HepG2 (cell line): ENCODE measurements around the gene MTX1. TPM values are rescaled to one million over a fixed set of nuclear protein-coding genes. Genes with fewer than 3 reads are reported as not detected.

ENCODE experiments used
- CENPT ChIP-seq: sonication (generic); formaldehyde crosslinking; IDR thresholded peaks from 2 replicates; pipeline ENCODE4 v1.8.0; 2022; ENCODE audit warnings: low read depth, mild to moderate bottlenecking, moderate library complexity, missing genetic modification reagents
- HDAC6 ChIP-seq: fragments of 200-600 bp; sonication (generic); IDR thresholded peaks from 2 replicates; pipeline ENCODE4 v1.7.0; 2017; ENCODE audit warnings: mild to moderate bottlenecking, antibody characterized with exemption, low read length, low read depth
- KMT2A ChIP-seq: sonication (generic); formaldehyde crosslinking; IDR thresholded peaks from 2 replicates; pipeline ENCODE4 v1.4.0; 2020; ENCODE audit warnings: missing genetic modification reagents
- MXD4 ChIP-seq: IDR thresholded peaks from 2 replicates; pipeline ENCODE4 v1.6.1; 2016; ENCODE audit warnings: mild to moderate bottlenecking, missing biosample characterization, missing genetic modification reagents
- NR1H2 ChIP-seq: sonication (generic); formaldehyde crosslinking; IDR thresholded peaks from 2 replicates; pipeline ENCODE4 v1.8.1; 2022; ENCODE audit warnings: low read depth, missing genetic modification reagents, borderline replicate concordance
- POLR2AphosphoS2 ChIP-seq: IDR thresholded peaks from 2 replicates; pipeline ENCODE4 v1.6.1; 2011; ENCODE audit warnings: low read depth, low read length, improper control_type of control experiment
- POLR2G ChIP-seq: fragments of 200-400 bp; formaldehyde crosslinking; IDR thresholded peaks from 2 replicates; pipeline ENCODE4 v1.6.1; 2018; ENCODE audit warnings: mild to moderate bottlenecking, low read depth, low read length, moderate library complexity
- ZFP37 ChIP-seq: sonication (generic); formaldehyde crosslinking; IDR thresholded peaks from 2 replicates; pipeline ENCODE4 v1.4.0; 2020; ENCODE audit warnings: missing genetic modification reagents, borderline replicate concordance
- ZNF160 ChIP-seq: sonication (generic); formaldehyde crosslinking; IDR thresholded peaks from 2 replicates; pipeline ENCODE4 v1.8.0; 2022; ENCODE audit warnings: mild to moderate bottlenecking, inconsistent platforms, missing genetic modification reagents
- ZNF296 ChIP-seq: sonication (generic); formaldehyde crosslinking; conservative IDR thresholded peaks from 2 replicates; pipeline ENCODE4 v1.5.0; 2020; ENCODE audit warnings: mild to moderate bottlenecking, missing genetic modification reagents
- ZNF552 ChIP-seq: sonication (generic); formaldehyde crosslinking; IDR thresholded peaks from 2 replicates; pipeline ENCODE4 v1.9.0; 2022; ENCODE audit warnings: missing genetic modification reagents, mild to moderate bottlenecking, borderline replicate concordance
- ZNF564 ChIP-seq: sonication (generic); formaldehyde crosslinking; IDR thresholded peaks from 2 replicates; pipeline ENCODE4 v1.8.1; 2023; ENCODE audit warnings: mild to moderate bottlenecking, missing genetic modification reagents
- ZNF766 ChIP-seq: sonication (generic); formaldehyde crosslinking; IDR thresholded peaks from 2 replicates; pipeline ENCODE4 v1.5.0; 2020; ENCODE audit warnings: missing genetic modification reagents, borderline replicate concordance
- ZNF776 ChIP-seq: sonication (generic); formaldehyde crosslinking; IDR thresholded peaks from 2 replicates; pipeline ENCODE4 v1.4.0; 2020; ENCODE audit warnings: mild to moderate bottlenecking, missing genetic modification reagents
- ZNF790 ChIP-seq: sonication (generic); formaldehyde crosslinking; IDR thresholded peaks from 2 replicates; pipeline ENCODE4 v1.8.0; 2022; ENCODE audit warnings: missing genetic modification reagents, mild to moderate bottlenecking, borderline replicate concordance
- polyA plus RNA-seq, 8 experiments: library from polyadenylated mRNA; depleted of rRNA in 3 of 8; stranded (reverse) in 7 of 8; unstranded in 1 of 8; fragments of >200 nt; fragmentation: Illumina TruSeq in 4 of 8; extraction: Trizol in 4 of 8; gene quantifications; 2 replicates each; pipeline versions ENCODE4 v1.2.1 to v1.2.3, GENCODE V29; 2011 to 2016; ENCODE audit warnings: low read depth in 4 of 8, missing spikeins in 1 of 8, mixed read lengths in 1 of 8; ENCODE audit not compliant: insufficient read depth in 1 of 8
- total RNA-seq, 5 experiments: library from RNA; depleted of rRNA; stranded (reverse); fragments of >200 nt; fragmentation: Illumina TruSeq; extraction: Trizol; gene quantifications; 2 replicates each; pipeline ENCODE4 v1.2.3, GENCODE V29; 2016; ENCODE audit warnings: low read depth in 1 of 5
- TF ChIP-seq, protein P1 (sequence below): sonication (generic); formaldehyde crosslinking; IDR thresholded peaks from 2 replicates; pipeline ENCODE4 v1.8.1; 2022; ENCODE audit warnings: low read depth, mild to moderate bottlenecking, missing genetic modification reagents
- TF ChIP-seq, protein P2 (sequence below): sonication (generic); formaldehyde crosslinking; IDR thresholded peaks from 2 replicates; pipeline ENCODE4 v1.4.0; 2020; ENCODE audit warnings: missing genetic modification reagents, borderline replicate concordance
- TF ChIP-seq, protein P3 (sequence below): sonication (generic); formaldehyde crosslinking; IDR thresholded peaks from 2 replicates; pipeline ENCODE4 v1.5.0; 2020; ENCODE audit warnings: missing genetic modification reagents
- TF ChIP-seq, protein P4 (sequence below): sonication (generic); formaldehyde crosslinking; IDR thresholded peaks from 2 replicates; pipeline ENCODE4 v1.5.1; 2020; ENCODE audit warnings: missing genetic modification reagents, mild to moderate bottlenecking, borderline replicate concordance
- TF ChIP-seq, protein P5 (sequence below): IDR thresholded peaks from 2 replicates; pipeline ENCODE4 v1.6.1; 2016

MTX1 gene
- total and polyA plus RNA-seq, 2 of the 13 experiments (the other 11 are each of a cell fraction or from before 2014, with no cell fraction given), result 64.5 to 72.6 TPM

DNA sequence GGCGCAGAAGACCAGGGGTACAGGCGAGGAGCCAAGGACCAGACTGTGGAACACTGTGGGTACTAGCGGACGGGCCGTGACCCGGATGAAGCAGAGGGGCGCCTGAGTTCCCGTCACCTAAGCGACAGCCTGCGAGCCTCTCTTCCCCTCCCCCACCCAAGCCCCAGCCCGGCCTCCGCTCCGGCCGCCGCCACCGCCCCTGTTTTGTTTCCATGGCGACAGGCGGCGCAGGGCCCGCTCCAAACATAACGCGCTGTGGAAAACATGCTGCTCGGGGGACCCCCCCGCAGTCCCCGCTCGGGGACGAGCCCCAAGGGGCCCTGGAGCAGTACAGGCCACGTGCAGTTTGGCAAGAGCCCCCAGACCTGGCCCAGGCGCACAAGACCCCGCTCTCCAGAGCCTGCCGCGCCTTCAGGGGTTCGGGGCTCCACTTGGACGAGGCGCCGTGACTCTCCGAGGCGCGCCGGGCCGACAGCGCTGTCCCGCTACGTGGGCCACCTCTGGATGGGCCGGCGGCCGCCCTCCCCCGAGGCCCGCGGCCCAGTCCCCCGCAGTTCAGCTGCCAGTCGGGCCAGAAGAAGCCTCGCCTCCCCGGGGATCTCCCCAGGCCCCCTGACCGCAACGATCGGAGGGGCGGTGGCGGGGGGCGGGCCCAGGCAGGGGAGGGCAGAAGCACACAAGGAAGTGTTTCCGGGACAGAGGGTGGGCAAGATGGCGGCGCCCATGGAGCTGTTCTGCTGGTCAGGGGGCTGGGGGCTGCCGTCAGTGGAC lies at the start of gene MTX1 (continued):
- TF ChIP-seq MXD4 (CRISPR knock-in tag) (peak; percentile 49), NR1H2 (CRISPR knock-in tag) (0 out of 2 replicates have a peak, but pooled peaks have one; percentile 12), ZNF766 (CRISPR knock-in tag) (no peak), POLR2AphosphoS2 (no peak), ZNF552 (CRISPR knock-in tag) (no peak), ZNF160 (no peak), ZNF790 (CRISPR knock-in tag) (peak; percentile 74; the same call in 1 of the 2 replicates), CENPT (CRISPR knock-in tag) (no peak), HDAC6 (no peak), ZNF776 (CRISPR knock-in tag) (peak; percentile 46; the same call in 1 of the 2 replicates), ZFP37 (no peak), ZNF564 (CRISPR knock-in tag) (no peak), ZNF296 (no peak), POLR2G (peak; percentile 72), KMT2A (CRISPR knock-in tag) (peak; percentile 63; the same call in 1 of the 2 replicates)
- TF ChIP-seq, protein P1, sequence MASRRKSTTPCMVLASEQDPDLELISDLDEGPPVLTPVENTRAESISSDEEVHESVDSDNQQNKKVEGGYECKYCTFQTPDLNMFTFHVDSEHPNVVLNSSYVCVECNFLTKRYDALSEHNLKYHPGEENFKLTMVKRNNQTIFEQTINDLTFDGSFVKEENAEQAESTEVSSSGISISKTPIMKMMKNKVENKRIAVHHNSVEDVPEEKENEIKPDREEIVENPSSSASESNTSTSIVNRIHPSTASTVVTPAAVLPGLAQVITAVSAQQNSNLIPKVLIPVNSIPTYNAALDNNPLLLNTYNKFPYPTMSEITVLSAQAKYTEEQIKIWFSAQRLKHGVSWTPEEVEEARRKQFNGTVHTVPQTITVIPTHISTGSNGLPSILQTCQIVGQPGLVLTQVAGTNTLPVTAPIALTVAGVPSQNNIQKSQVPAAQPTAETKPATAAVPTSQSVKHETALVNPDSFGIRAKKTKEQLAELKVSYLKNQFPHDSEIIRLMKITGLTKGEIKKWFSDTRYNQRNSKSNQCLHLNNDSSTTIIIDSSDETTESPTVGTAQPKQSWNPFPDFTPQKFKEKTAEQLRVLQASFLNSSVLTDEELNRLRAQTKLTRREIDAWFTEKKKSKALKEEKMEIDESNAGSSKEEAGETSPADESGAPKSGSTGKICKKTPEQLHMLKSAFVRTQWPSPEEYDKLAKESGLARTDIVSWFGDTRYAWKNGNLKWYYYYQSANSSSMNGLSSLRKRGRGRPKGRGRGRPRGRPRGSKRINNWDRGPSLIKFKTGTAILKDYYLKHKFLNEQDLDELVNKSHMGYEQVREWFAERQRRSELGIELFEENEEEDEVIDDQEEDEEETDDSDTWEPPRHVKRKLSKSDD (CRISPR knock-in tag), result no peak
- TF ChIP-seq, protein P2, sequence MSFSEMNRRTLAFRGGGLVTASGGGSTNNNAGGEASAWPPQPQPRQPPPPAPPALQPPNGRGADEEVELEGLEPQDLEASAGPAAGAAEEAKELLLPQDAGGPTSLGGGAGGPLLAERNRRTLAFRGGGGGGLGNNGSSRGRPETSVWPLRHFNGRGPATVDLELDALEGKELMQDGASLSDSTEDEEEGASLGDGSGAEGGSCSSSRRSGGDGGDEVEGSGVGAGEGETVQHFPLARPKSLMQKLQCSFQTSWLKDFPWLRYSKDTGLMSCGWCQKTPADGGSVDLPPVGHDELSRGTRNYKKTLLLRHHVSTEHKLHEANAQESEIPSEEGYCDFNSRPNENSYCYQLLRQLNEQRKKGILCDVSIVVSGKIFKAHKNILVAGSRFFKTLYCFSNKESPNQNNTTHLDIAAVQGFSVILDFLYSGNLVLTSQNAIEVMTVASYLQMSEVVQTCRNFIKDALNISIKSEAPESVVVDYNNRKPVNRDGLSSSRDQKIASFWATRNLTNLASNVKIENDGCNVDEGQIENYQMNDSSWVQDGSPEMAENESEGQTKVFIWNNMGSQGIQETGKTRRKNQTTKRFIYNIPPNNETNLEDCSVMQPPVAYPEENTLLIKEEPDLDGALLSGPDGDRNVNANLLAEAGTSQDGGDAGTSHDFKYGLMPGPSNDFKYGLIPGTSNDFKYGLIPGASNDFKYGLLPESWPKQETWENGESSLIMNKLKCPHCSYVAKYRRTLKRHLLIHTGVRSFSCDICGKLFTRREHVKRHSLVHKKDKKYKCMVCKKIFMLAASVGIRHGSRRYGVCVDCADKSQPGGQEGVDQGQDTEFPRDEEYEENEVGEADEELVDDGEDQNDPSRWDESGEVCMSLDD (CRISPR knock-in tag), result 0 out of 2 replicates have a peak, but pooled peaks have one; percentile 50
- TF ChIP-seq, protein P3, sequence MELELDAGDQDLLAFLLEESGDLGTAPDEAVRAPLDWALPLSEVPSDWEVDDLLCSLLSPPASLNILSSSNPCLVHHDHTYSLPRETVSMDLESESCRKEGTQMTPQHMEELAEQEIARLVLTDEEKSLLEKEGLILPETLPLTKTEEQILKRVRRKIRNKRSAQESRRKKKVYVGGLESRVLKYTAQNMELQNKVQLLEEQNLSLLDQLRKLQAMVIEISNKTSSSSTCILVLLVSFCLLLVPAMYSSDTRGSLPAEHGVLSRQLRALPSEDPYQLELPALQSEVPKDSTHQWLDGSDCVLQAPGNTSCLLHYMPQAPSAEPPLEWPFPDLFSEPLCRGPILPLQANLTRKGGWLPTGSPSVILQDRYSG, result no peak
- TF ChIP-seq, protein P4, sequence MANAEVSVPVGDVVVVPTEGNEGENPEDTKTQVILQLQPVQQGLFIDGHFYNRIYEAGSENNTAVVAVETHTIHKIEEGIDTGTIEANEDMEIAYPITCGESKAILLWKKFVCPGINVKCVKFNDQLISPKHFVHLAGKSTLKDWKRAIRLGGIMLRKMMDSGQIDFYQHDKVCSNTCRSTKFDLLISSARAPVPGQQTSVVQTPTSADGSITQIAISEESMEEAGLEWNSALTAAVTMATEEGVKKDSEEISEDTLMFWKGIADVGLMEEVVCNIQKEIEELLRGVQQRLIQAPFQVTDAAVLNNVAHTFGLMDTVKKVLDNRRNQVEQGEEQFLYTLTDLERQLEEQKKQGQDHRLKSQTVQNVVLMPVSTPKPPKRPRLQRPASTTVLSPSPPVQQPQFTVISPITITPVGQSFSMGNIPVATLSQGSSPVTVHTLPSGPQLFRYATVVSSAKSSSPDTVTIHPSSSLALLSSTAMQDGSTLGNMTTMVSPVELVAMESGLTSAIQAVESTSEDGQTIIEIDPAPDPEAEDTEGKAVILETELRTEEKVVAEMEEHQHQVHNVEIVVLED, result peak; percentile 62
- TF ChIP-seq, protein P5, sequence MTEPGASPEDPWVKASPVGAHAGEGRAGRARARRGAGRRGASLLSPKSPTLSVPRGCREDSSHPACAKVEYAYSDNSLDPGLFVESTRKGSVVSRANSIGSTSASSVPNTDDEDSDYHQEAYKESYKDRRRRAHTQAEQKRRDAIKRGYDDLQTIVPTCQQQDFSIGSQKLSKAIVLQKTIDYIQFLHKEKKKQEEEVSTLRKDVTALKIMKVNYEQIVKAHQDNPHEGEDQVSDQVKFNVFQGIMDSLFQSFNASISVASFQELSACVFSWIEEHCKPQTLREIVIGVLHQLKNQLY (CRISPR knock-in tag), result no peak
